ENCODE measurements around the gene GRAP2. TPM values are rescaled to one million over a fixed set of nuclear protein-coding genes. Genes with fewer than 3 reads are reported as not detected.
A peak's percentile ranks its signal among the peaks of the same experiment; 100 is the strongest.

Gene GRAP2
- total RNA-seq, 3 donors from 2014 or later (not counting 1 experiment from before 2014, with no cell fraction given), result 65.1 to 97.3 (median 92.2) TPM

- no peak overlapping the region for H3K4me3 ChIP-seq (ENCODE audit: low read length)
- H3K27ac ChIP-seq (ENCODE audit: low read length), result no peak overlapping the region
- H3K27me3 ChIP-seq (ENCODE audit: control insufficient read depth, insufficient read depth, low read length), result peaks cover 18% of the 10 kb centered on the region
- peaks cover 16% of the 10 kb centered on the region for H3K4me1 ChIP-seq (ENCODE audit: control insufficient read depth, insufficient read depth, low read length)
- no peak overlapping the region for H3K4me3 Mint-ChIP-seq
- WGBS (ENCODE audit: insufficient coverage), result 88% methylated on average over 8 of the region's 8 CpGs
- H3K36me3 Mint-ChIP-seq, result no peaks in the 10 kb centered on the region
- no peak for TF ChIP-seq CTCF (IDR thresholded peaks at IDR 0.05)
- H3K27ac Mint-ChIP-seq, result no peak overlapping the region
- no peaks in the 10 kb centered on the region for H3K9me3 ChIP-seq (ENCODE audit: control insufficient read depth, insufficient read depth, low read length)
- intact Hi-C loops (cut with micrococcal nuclease), result no loop called here
- H3K4me1 Mint-ChIP-seq, result peaks cover 19 to 29% of the 10 kb centered on the region in 2 donors
- ATAC-seq (no peak), DNase-seq (no peak)
- peaks cover 31 to 40% of the 10 kb centered on the region in 2 donors for H3K27me3 Mint-ChIP-seq (ENCODE audit: low read depth in 2 of 2)
- no peaks in the 10 kb centered on the region for H3K9me3 Mint-ChIP-seq
- no peaks in the 10 kb centered on the region for H3K36me3 ChIP-seq (ENCODE audit: control insufficient read depth, insufficient read depth, low read length)
Observed at GRCh38 chr22:40006641-40007040, 105.8 kb downstream of the GRAP2 start.

- Mint-ChIP-seq H3K27ac (no peak overlapping the region), H3K4me1 (peaks cover 19 to 29% of the 10 kb centered on the region in 2 donors), H3K27me3 (ENCODE audit: low read depth in 2 of 2) (peaks cover 37 to 49% of the 10 kb centered on the region in 2 donors), H3K36me3 (no peaks in the 10 kb centered on the region), H3K9me3 (no peaks in the 10 kb centered on the region), H3K4me3 (no peak overlapping the region)
- Histone ChIP-seq H3K27me3 (ENCODE audit: control insufficient read depth, insufficient read depth, low read length) (peaks cover 18% of the 10 kb centered on the region), H3K9me3 (ENCODE audit: control insufficient read depth, insufficient read depth, low read length) (no peaks in the 10 kb centered on the region), H3K4me3 (ENCODE audit: low read length) (no peak overlapping the region), H3K36me3 (ENCODE audit: control insufficient read depth, insufficient read depth, low read length) (no peaks in the 10 kb centered on the region), H3K27ac (ENCODE audit: low read length) (no peak overlapping the region), H3K4me1 (ENCODE audit: control insufficient read depth, insufficient read depth, low read length) (peaks cover 16% of the 10 kb centered on the region)
- TF ChIP-seq CTCF (IDR thresholded peaks at IDR 0.05), result no peak
- ATAC-seq (peak in 2 of 3 donors; percentile 51 to 64), DNase-seq (no peak)
- WGBS (ENCODE audit: insufficient coverage), result 81% methylated on average over 27 of the region's 27 CpGs
- intact Hi-C loops (cut with micrococcal nuclease), result no loop called here
Observed at GRCh38 chr22:40007853-40008710, 107.2 kb downstream of the GRAP2 start.

GRCh38 chr22:40008726-40009291, 107.9 kb downstream of the GRAP2 start:
- no peak for TF ChIP-seq CTCF (IDR thresholded peaks at IDR 0.05)
- peaks cover 16% of the 10 kb centered on the region for H3K4me1 ChIP-seq (ENCODE audit: control insufficient read depth, insufficient read depth, low read length)
- H3K9me3 Mint-ChIP-seq, result no peaks in the 10 kb centered on the region
- DNase-seq, result no peak
- no peaks in the 10 kb centered on the region for H3K36me3 Mint-ChIP-seq
- H3K9me3 ChIP-seq (ENCODE audit: control insufficient read depth, insufficient read depth, low read length), result no peaks in the 10 kb centered on the region
- H3K27ac Mint-ChIP-seq, result peak overlapping the region in 1 of 2 donors; percentile 19
- no peaks in the 10 kb centered on the region for H3K36me3 ChIP-seq (ENCODE audit: control insufficient read depth, insufficient read depth, low read length)
- peaks cover 19 to 29% of the 10 kb centered on the region in 2 donors for H3K4me1 Mint-ChIP-seq
- H3K4me3 ChIP-seq (ENCODE audit: low read length), result no peak overlapping the region
- no peak for ATAC-seq
- H3K27ac ChIP-seq (ENCODE audit: low read length), result no peak overlapping the region
- H3K27me3 ChIP-seq (ENCODE audit: control insufficient read depth, insufficient read depth, low read length), result peaks cover 18% of the 10 kb centered on the region
- H3K27me3 Mint-ChIP-seq (ENCODE audit: low read depth in 2 of 2), result peaks cover 40 to 54% of the 10 kb centered on the region in 2 donors
- H3K4me3 Mint-ChIP-seq, result peak overlapping the region; percentile 65
- intact Hi-C loops (cut with micrococcal nuclease), result no loop called here
- WGBS (ENCODE audit: insufficient coverage), result 81% methylated on average over 10 of the region's 10 CpGs

Measured in natural killer cell (primary cell).